Activated T-helper 17 cell treated with anti-CD3 and anti-CD28 coated beads, Interleukin-2, amount 50 U/mL, for 72 hours (primary cell): ENCODE results near the gene SLX4IP. TPM values are rescaled to one million over a fixed set of nuclear protein-coding genes. Genes with fewer than 3 reads are reported as not detected.
"Not testable (repeated sequence)": the region's sequence is repeated elsewhere in the genome, so short reads cannot be mapped to it uniquely, and the experiment has no call there.

Source experiments
- ATAC-seq: fragments of 150-1000 bp; cut with Tn5 transposase; replicated peaks from 2 replicates; pipeline ENCODE4 v1.10.0; 2021; ENCODE audit warnings: mild to moderate bottlenecking, moderate library complexity
- H3K27ac Mint-ChIP-seq: one replicate; pipeline ENCODE4 v1.8.0; 2022; ENCODE audit warnings: mixed read lengths
- H3K27me3 Mint-ChIP-seq: one replicate; pipeline ENCODE4 v1.8.0; 2022; ENCODE audit warnings: mixed read lengths
- H3K36me3 Mint-ChIP-seq: one replicate; pipeline ENCODE4 v1.8.0; 2022; ENCODE audit warnings: low read depth, mild to moderate bottlenecking, mixed read lengths
- H3K4me1 Mint-ChIP-seq: one replicate; pipeline ENCODE4 v1.8.0; 2022; ENCODE audit warnings: mixed read lengths
- H3K4me3 Mint-ChIP-seq: one replicate; pipeline ENCODE4 v1.8.0; 2022; ENCODE audit warnings: mild to moderate bottlenecking, mixed read lengths
- H3K9me3 Mint-ChIP-seq: one replicate; pipeline ENCODE4 v1.8.0; 2022; ENCODE audit warnings: mixed read lengths
- total RNA-seq, 2 donors: library from RNA; stranded (reverse); gene quantifications; one replicate each; pipeline ENCODE4 v1.2.3, GENCODE V29; 2022

The SLX4IP gene
- total RNA-seq, 2 donors from 2014 or later, result 3.9 to 4.0 TPM

GRCh38 chr20:10616212-10616611 is 181.1 kb downstream of the SLX4IP start:
- Mint-ChIP-seq H3K9me3 (no peaks in the 10 kb centered on the region), H3K27me3 (no peaks in the 10 kb centered on the region), H3K4me3 (no peak overlapping the region), H3K36me3 (peaks cover 15% of the 10 kb centered on the region), H3K27ac (no peak overlapping the region), H3K4me1 (no peaks in the 10 kb centered on the region)
- no peak for ATAC-seq

GRCh38 chr20:10617549-10618133 is 182.5 kb downstream of the SLX4IP start:
- H3K27ac Mint-ChIP-seq, H3K4me1 Mint-ChIP-seq, ATAC-seq, H3K9me3 Mint-ChIP-seq, H3K27me3 Mint-ChIP-seq, H3K4me3 Mint-ChIP-seq: not testable (repeated sequence)
- H3K36me3 Mint-ChIP-seq, result peaks cover 30% of the 10 kb centered on the region

- ATAC-seq, result no peak
- H3K9me3 Mint-ChIP-seq, result no peaks in the 10 kb centered on the region
- H3K4me3 Mint-ChIP-seq, result no peak overlapping the region
- no peak overlapping the region for H3K27ac Mint-ChIP-seq
- no peaks in the 10 kb centered on the region for H3K27me3 Mint-ChIP-seq
- peaks cover 29% of the 10 kb centered on the region for H3K36me3 Mint-ChIP-seq
- H3K4me1 Mint-ChIP-seq, result no peaks in the 10 kb centered on the region
Observed at GRCh38 chr20:10618611-10619245, 183.6 kb downstream of the SLX4IP start.

GRCh38 chr20:10619427-10619826 is 184.3 kb downstream of the SLX4IP start:
- Mint-ChIP-seq H3K27ac (no peak overlapping the region), H3K36me3 (peaks cover 26% of the 10 kb centered on the region), H3K4me1 (no peaks in the 10 kb centered on the region), H3K4me3 (no peak overlapping the region), H3K27me3 (no peaks in the 10 kb centered on the region), H3K9me3 (no peaks in the 10 kb centered on the region)
- ATAC-seq, result no peak

GRCh38 chr20:10621149-10621548 is 186.0 kb downstream of the SLX4IP start:
- Mint-ChIP-seq H3K36me3 (peaks cover 20% of the 10 kb centered on the region), H3K27me3 (no peaks in the 10 kb centered on the region), H3K4me1 (no peaks in the 10 kb centered on the region), H3K27ac (no peak overlapping the region), H3K9me3 (no peaks in the 10 kb centered on the region), H3K4me3 (no peak overlapping the region)
- ATAC-seq, result no peak

- Mint-ChIP-seq H3K27ac (no peak overlapping the region), H3K4me1 (no peaks in the 10 kb centered on the region), H3K9me3 (no peaks in the 10 kb centered on the region), H3K4me3 (no peak overlapping the region), H3K36me3 (peaks cover 20% of the 10 kb centered on the region), H3K27me3 (no peaks in the 10 kb centered on the region)
- ATAC-seq, result no peak
Observed at GRCh38 chr20:10622657-10623418, 187.7 kb downstream of the SLX4IP start.

GRCh38 chr20:10625641-10626040 is 190.5 kb downstream of the SLX4IP start:
- H3K4me3 Mint-ChIP-seq, result no peak overlapping the region
- peaks cover 20% of the 10 kb centered on the region for H3K36me3 Mint-ChIP-seq
- no peaks in the 10 kb centered on the region for H3K9me3 Mint-ChIP-seq
- H3K27me3 Mint-ChIP-seq, result no peaks in the 10 kb centered on the region
- H3K27ac Mint-ChIP-seq, result no peak overlapping the region
- no peak for ATAC-seq
- no peaks in the 10 kb centered on the region for H3K4me1 Mint-ChIP-seq

- H3K4me3 Mint-ChIP-seq, result no peak overlapping the region
- ATAC-seq, result no peak
- no peaks in the 10 kb centered on the region for H3K27me3 Mint-ChIP-seq
- H3K36me3 Mint-ChIP-seq, result peaks cover 13% of the 10 kb centered on the region
- H3K27ac Mint-ChIP-seq, result no peak overlapping the region
- H3K9me3 Mint-ChIP-seq, result no peaks in the 10 kb centered on the region
- no peaks in the 10 kb centered on the region for H3K4me1 Mint-ChIP-seq
Observed at GRCh38 chr20:10626896-10627295, 191.8 kb downstream of the SLX4IP start.

GRCh38 chr20:10629946-10630650 is 195.0 kb downstream of the SLX4IP start:
- Mint-ChIP-seq H3K27me3 (no peaks in the 10 kb centered on the region), H3K27ac (no peak overlapping the region), H3K9me3 (no peaks in the 10 kb centered on the region)

GRCh38 chr20:10631126-10631525 is 196.0 kb downstream of the SLX4IP start:
- no peaks in the 10 kb centered on the region for H3K4me1 Mint-ChIP-seq
- no peaks in the 10 kb centered on the region for H3K27me3 Mint-ChIP-seq
- no peaks in the 10 kb centered on the region for H3K36me3 Mint-ChIP-seq
- H3K9me3 Mint-ChIP-seq, result no peaks in the 10 kb centered on the region
- ATAC-seq, result no peak
- no peak overlapping the region for H3K27ac Mint-ChIP-seq
- no peak overlapping the region for H3K4me3 Mint-ChIP-seq

More at GRCh38 chr20:10629946-10630650, 195.0 kb downstream of the SLX4IP start:
- ATAC-seq, result no peak
- H3K4me1 Mint-ChIP-seq, result no peaks in the 10 kb centered on the region
- H3K36me3 Mint-ChIP-seq, result no peaks in the 10 kb centered on the region
- H3K4me3 Mint-ChIP-seq, result no peak overlapping the region

- H3K27ac Mint-ChIP-seq, result peak overlapping the region; percentile 36
- H3K9me3 Mint-ChIP-seq, result no peaks in the 10 kb centered on the region
- no peak for ATAC-seq
- H3K36me3 Mint-ChIP-seq, result no peaks in the 10 kb centered on the region
- H3K4me1 Mint-ChIP-seq, result no peaks in the 10 kb centered on the region
- no peaks in the 10 kb centered on the region for H3K27me3 Mint-ChIP-seq
- H3K4me3 Mint-ChIP-seq, result no peak overlapping the region
Observed at GRCh38 chr20:10632721-10633509, 197.8 kb downstream of the SLX4IP start.

GRCh38 chr20:10633718-10634117 is 198.6 kb downstream of the SLX4IP start:
- Mint-ChIP-seq H3K9me3 (no peaks in the 10 kb centered on the region), H3K4me1 (no peaks in the 10 kb centered on the region), H3K36me3 (no peaks in the 10 kb centered on the region), H3K4me3 (no peak overlapping the region), H3K27ac (no peak overlapping the region), H3K27me3 (no peaks in the 10 kb centered on the region)
- no peak for ATAC-seq

- Mint-ChIP-seq H3K27ac (no peak overlapping the region), H3K4me3 (no peak overlapping the region), H3K4me1 (no peaks in the 10 kb centered on the region), H3K9me3 (no peaks in the 10 kb centered on the region), H3K36me3 (no peaks in the 10 kb centered on the region), H3K27me3 (no peaks in the 10 kb centered on the region)
- ATAC-seq, result no peak
Observed at GRCh38 chr20:10634211-10634610, 199.1 kb downstream of the SLX4IP start.
